IMR-90 (cell line): ENCODE data around the gene PCSK2. TPM values are rescaled to one million over a fixed set of nuclear protein-coding genes. Genes with fewer than 3 reads are reported as not detected.
"Not testable (repeated sequence)": the region's sequence is repeated elsewhere in the genome, so short reads cannot be mapped to it uniquely, and the experiment has no call there.

Experiments
- ATAC-seq: fragments of 200-7000 bp; cut with Tn5 transposase; 2 replicates; pipeline ENCODE4 v1.9.1; 2020; ENCODE audit warnings: low read depth, mild to moderate bottlenecking, moderate library complexity
- BruUV-seq: library from RNA; stranded (reverse); fragments of 400-500 nt; replicated peaks from 2 replicates; lab custom pipeline; 2021; lab: Mats Ljungman, UMichigan
- CTCF ChIA-PET: fragments of 300-600 bp; formaldehyde crosslinking; extraction: SDS; loops from one replicate; lab custom pipeline; 2021; ENCODE audit warnings: antibody characterized with exemption; lab: Yijun Ruan, JAX
- POLR2A ChIA-PET: fragments of 300-600 bp; sonication (Branson Sonifier 250); formaldehyde crosslinking; loops from one replicate; lab custom pipeline; 2022; ENCODE audit warnings: antibody characterized with exemption; ENCODE audit not compliant: unreplicated experiment; lab: Charles Lee
- DNase-seq: peaks from one replicate; pipeline ENCODE4 v3.0.0; 2013
- H2AFZ ChIP-seq: replicated peaks from 2 replicates; pipeline ENCODE3; 2013; ENCODE audit warnings: low read length, mild to moderate bottlenecking; ENCODE audit not compliant: poor library complexity
- H2AK5ac ChIP-seq: 2 replicates; pipeline ENCODE4 v1.6.1; 2013; ENCODE audit warnings: low read depth, low read length, inconsistent platforms
- H2AK9ac ChIP-seq: replicated peaks from 2 replicates; pipeline ENCODE3; 2013; ENCODE audit warnings: mild to moderate bottlenecking, low read depth, low read length, moderate library complexity; ENCODE audit not compliant: poor library complexity
- H2BK120ac ChIP-seq: 2 replicates; pipeline ENCODE4 v1.6.1; 2013; ENCODE audit warnings: low read depth, low read length, inconsistent platforms
- H2BK15ac ChIP-seq: 3 replicates; pipeline ENCODE4 v1.6.1; 2013; ENCODE audit warnings: low read depth, low read length, inconsistent platforms
- H2BK20ac ChIP-seq: 2 replicates; pipeline ENCODE4 v1.6.1; 2013; ENCODE audit warnings: low read depth, mild to moderate bottlenecking, inconsistent platforms, low read length, moderate library complexity
- H2BK5ac ChIP-seq: 2 replicates; pipeline ENCODE4 v1.6.1; 2013; ENCODE audit warnings: mild to moderate bottlenecking, low read depth, low read length, inconsistent platforms; ENCODE audit not compliant: poor library complexity, severe bottlenecking
- H3K14ac ChIP-seq: replicated peaks from 2 replicates; pipeline ENCODE4 v1.6.1; 2013; ENCODE audit warnings: low read depth, low read length, inconsistent platforms
- H3K18ac ChIP-seq: 2 replicates; pipeline ENCODE4 v1.6.1; 2013; ENCODE audit warnings: low read depth, low read length, control low read depth
- H3K23ac ChIP-seq: 2 replicates; pipeline ENCODE4 v1.6.1; 2013; ENCODE audit warnings: low read depth, low read length, inconsistent platforms
- H3K27ac ChIP-seq: 2 replicates; pipeline ENCODE4 v1.5.1; 2013; ENCODE audit warnings: mild to moderate bottlenecking, control low read depth, low read length; ENCODE audit not compliant: insufficient read depth
- H3K27me3 ChIP-seq: 2 replicates; pipeline ENCODE4 v1.6.1; 2013; ENCODE audit warnings: low read length; ENCODE audit not compliant: control insufficient read depth, insufficient read depth
- H3K36me3 ChIP-seq: 2 replicates; pipeline ENCODE4 v1.6.1; 2013; ENCODE audit warnings: low read length, mixed read lengths; ENCODE audit not compliant: control insufficient read depth, insufficient read depth
- H3K4ac ChIP-seq: 2 replicates; pipeline ENCODE4 v1.6.1; 2013; ENCODE audit warnings: low read depth, low read length, inconsistent platforms
- H3K4me1 ChIP-seq: 2 replicates; pipeline ENCODE4 v1.6.1; 2013; ENCODE audit warnings: low read length, mixed read lengths; ENCODE audit not compliant: control insufficient read depth, insufficient read depth
- H3K4me2 ChIP-seq: 2 replicates; pipeline ENCODE4 v1.6.1; 2013; ENCODE audit warnings: low read depth, mild to moderate bottlenecking, control low read depth, low read length, moderate library complexity
- H3K4me3 ChIP-seq: 2 replicates; pipeline ENCODE4 v1.5.1; 2013; ENCODE audit warnings: low read depth, mild to moderate bottlenecking, control low read depth, low read length, moderate library complexity; ENCODE audit not compliant: insufficient read depth
- H3K56ac ChIP-seq: 2 replicates; pipeline ENCODE4 v1.6.1; 2013; ENCODE audit warnings: low read length, inconsistent platforms; ENCODE audit not compliant: insufficient read depth; ENCODE audit errors: extremely low read depth
- H3K79me1 ChIP-seq, 2 experiments: 2 replicates each; pipeline ENCODE4 v1.6.1; 2013; ENCODE audit warnings: low read length in 2 of 2, inconsistent platforms in 1 of 2, low read depth in 1 of 2
- H3K9ac ChIP-seq: 2 replicates; pipeline ENCODE4 v1.6.1; 2013; ENCODE audit warnings: low read depth, low read length, control low read depth
- H3K9me1 ChIP-seq: 2 replicates; pipeline ENCODE4 v1.6.1; 2013; ENCODE audit warnings: low read length, inconsistent platforms; ENCODE audit not compliant: insufficient read depth
- H3K9me3 ChIP-seq: 2 replicates; pipeline ENCODE4 v1.6.1; 2013; ENCODE audit warnings: low read length; ENCODE audit not compliant: control insufficient read depth, insufficient read depth
- H4K20me1 ChIP-seq: 2 replicates; pipeline ENCODE4 v1.6.1; 2013; ENCODE audit warnings: low read length, inconsistent platforms; ENCODE audit not compliant: insufficient read depth
- H4K5ac ChIP-seq: 2 replicates; pipeline ENCODE4 v1.6.1; 2013; ENCODE audit warnings: mild to moderate bottlenecking, low read depth, low read length, control low read depth
- H4K8ac ChIP-seq, 2 experiments: 2 replicates each; pipeline ENCODE4 v1.6.1; 2013; ENCODE audit warnings: low read depth in 2 of 2, low read length in 2 of 2, control low read depth in 1 of 2, inconsistent platforms in 1 of 2
- H4K91ac ChIP-seq: 2 replicates; pipeline ENCODE4 v1.6.1; 2013; ENCODE audit warnings: low read depth, low read length, inconsistent platforms; ENCODE audit not compliant: insufficient read depth
- WGBS, 2 experiments: methylation state at CpG; one replicate each; pipeline versions ENCODE4 v1.1.5 to v1.1.7; 2013; ENCODE audit warnings: missing lambda C conversion rate in 2 of 2; ENCODE audit not compliant: insufficient read length in 1 of 2; ENCODE audit errors: extremely low coverage in 2 of 2; 5-methylcytosine and 5-hydroxymethylcytosine counted together
- dilution Hi-C: fragments of 300-500 bp; cut with HindIII; formaldehyde crosslinking; loops from one replicate; pipeline ENCODE4 v1.14.3; 2018; ENCODE audit warnings: low sequenced_read_pairs; ENCODE audit not compliant: unreplicated experiment
- in situ Hi-C: fragments of 300-500 bp; cut with MboI; formaldehyde crosslinking; loops from 3 replicates; pipeline ENCODE4 v1.14.3; 2019; ENCODE audit warnings: low sequenced_read_pairs, inconsistent platforms, mixed read lengths
- intact Hi-C: fragments of 100-400 bp; cut with micrococcal nuclease; formaldehyde crosslinking; loops from 2 replicates; pipeline ENCODE4 v1.10.0; 2022
- polyA plus RNA-seq, 3 experiments: library from polyadenylated mRNA; depleted of rRNA; stranded (reverse); fragments of >200 nt; gene quantifications; 2 replicates each; pipeline ENCODE4 v1.2.3, GENCODE V29; 2012; ENCODE audit warnings: low replicate concordance in 1 of 3
- total RNA-seq: library from RNA; depleted of rRNA; stranded (reverse); fragments of >200 nt; gene quantifications from 2 replicates; pipeline ENCODE4 v1.2.3, GENCODE V29; 2012

Gene PCSK2
- total and polyA plus RNA-seq, 2 of the 4 experiments (the other 2 are of a cell fraction), result not detected

- BruUV-seq, CTCF ChIA-PET, POLR2A ChIA-PET: not testable (repeated sequence)
Measured at GRCh38 chr20:17219856-17220255, 7.0 kb upstream of the PCSK2 start.

More at GRCh38 chr20:17219856-17220255, 7.0 kb upstream of the PCSK2 start:
- WGBS, 2 experiments, result no CpG with 5 or more reads among the region's 1 CpG
- H3K14ac ChIP-seq, H3K9me1 ChIP-seq, H4K8ac ChIP-seq, H2AK5ac ChIP-seq, H4K91ac ChIP-seq, H4K5ac ChIP-seq, H3K9me3 ChIP-seq, H3K27me3 ChIP-seq, H3K56ac ChIP-seq, H3K4ac ChIP-seq, H3K27ac ChIP-seq, H2AK9ac ChIP-seq, H2BK5ac ChIP-seq, H2BK20ac ChIP-seq, H3K4me3 ChIP-seq, H4K20me1 ChIP-seq, H2BK120ac ChIP-seq, H3K79me1 ChIP-seq, H3K9ac ChIP-seq, H3K4me1 ChIP-seq, H2AFZ ChIP-seq, H3K36me3 ChIP-seq, DNase-seq, H3K18ac ChIP-seq, H3K4me2 ChIP-seq, ATAC-seq, H2BK15ac ChIP-seq, in situ Hi-C loops, dilution Hi-C loops, H3K23ac ChIP-seq: not testable (repeated sequence)
- intact Hi-C loops, result loop anchor here (10.0 kb wide), 1 partner anchor 415 kb away; no protein-coding TSS in a partner anchor
